NCI-H460 (cell line): ENCODE results near the gene STS. TPM values are rescaled to one million over a fixed set of nuclear protein-coding genes. Genes with fewer than 3 reads are reported as not detected.
"Not testable (repeated sequence)": the region's sequence is repeated elsewhere in the genome, so short reads cannot be mapped to it uniquely, and the experiment has no call there.

Experiments used
- DNase-seq: peaks from one replicate; pipeline ENCODE4 v3.0.0-alpha.2; 2016; ENCODE audit warnings: low read depth; ENCODE audit errors: extremely low read depth
- small RNA-seq, 2 experiments: library from RNA; depleted of rRNA; stranded (forward); fragments of <200 nt; gene quantifications; one replicate each; pipeline ENCODE3, GENCODE V24; 2014
- total RNA-seq: library from RNA; depleted of rRNA; stranded (reverse); fragments of >200 nt; shearing (Covaris generic); gene quantifications from 2 replicates; pipeline ENCODE4 v1.2.3, GENCODE V29; 2014; rRNA removed

STS gene
- total RNA-seq, 1 experiment from 2014 or later = 1.9 TPM

GRCh38 chrX:7170898-7171297 lies 23.4 kb downstream of the STS start:
- peak; percentile 35 for DNase-seq

- not testable (repeated sequence) for DNase-seq
Observed at GRCh38 chrX:7178859-7179258, 31.3 kb downstream of the STS start.

DNA sequence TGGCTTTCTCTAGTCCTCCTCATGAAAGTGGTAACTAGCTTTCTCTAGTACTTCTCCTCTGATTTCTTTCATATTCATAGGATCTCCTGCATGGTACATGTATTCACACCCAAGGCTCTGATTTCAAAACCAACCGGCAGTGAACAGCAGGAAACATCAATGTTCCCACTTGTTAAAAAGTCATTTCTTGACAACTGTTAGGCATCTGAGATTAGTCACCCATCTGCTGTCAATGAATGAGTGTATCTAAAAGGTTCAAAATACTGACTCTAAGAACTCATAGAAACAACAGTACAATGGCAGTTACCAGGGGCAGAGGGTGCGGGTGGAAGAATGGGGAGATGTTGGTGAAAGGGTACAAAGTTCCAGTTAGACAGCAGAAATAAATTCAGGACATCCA lies 31.9 kb downstream of the STS start:
- DNase-seq = no peak

- DNase-seq = no peak
Observed at GRCh38 chrX:7184816-7185215, 37.3 kb downstream of the STS start.

DNA sequence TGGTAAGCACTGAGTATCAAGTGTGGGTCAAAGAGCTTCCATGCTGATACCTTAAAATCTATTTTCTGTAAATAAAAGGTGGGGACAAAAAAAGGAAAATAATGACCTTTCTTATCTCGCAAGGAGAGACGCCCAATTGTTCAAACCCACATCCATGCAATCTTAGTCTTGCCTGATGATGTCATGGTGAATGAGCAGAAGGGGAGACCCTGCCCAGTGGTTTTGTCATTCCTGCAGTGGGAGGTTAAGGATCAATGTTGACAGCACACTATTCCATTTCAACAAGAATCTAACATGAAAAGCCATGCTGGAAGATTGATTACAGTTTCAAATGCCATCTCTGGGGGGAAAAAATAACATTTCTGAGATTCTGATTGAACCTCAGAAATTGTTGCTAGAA lies 41.2 kb downstream of the STS start:
- DNase-seq = no peak

DNA sequence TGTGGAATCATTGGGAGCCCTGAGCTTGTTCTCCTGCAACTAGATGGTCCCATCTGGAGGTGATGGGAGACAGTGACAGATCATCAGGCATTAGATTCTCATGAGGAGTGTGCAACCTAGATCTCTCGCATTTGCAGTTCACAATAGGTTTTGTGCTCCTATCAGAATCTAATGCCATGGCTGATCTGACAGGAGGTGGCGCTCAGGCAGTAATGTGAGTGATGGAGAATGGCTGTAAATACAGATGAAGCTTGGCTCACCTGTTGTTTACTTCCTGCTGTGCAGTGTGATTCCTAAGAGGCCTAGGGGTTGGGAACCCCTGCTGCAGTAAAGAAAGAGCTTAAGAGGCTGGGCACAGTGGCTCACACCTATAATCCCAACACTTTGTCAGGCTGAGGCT lies 42.6 kb downstream of the STS start:
- no peak for DNase-seq

- DNase-seq = no peak
Observed at GRCh38 chrX:7191681-7192110, 44.2 kb downstream of the STS start.

DNA sequence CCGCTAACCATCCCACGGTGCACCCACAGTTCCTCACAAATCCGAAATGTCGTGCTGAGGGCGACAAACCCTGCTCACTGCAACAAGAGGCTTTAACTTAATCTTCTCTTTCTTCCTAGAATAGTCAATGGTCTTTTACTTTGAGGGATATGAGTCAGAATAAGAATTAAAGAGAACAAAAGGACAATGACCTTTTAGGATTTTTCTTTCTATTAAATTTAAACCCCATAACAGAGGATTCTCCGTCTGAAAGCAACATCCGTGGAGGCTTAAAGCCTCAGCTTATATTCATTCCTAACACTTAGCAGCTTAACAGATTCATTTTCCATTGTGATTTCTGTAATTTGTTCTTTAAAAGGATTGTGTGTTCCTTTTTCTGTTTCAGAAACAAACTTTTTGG lies 45.4 kb downstream of the STS start:
- DNase-seq = no peak

DNA sequence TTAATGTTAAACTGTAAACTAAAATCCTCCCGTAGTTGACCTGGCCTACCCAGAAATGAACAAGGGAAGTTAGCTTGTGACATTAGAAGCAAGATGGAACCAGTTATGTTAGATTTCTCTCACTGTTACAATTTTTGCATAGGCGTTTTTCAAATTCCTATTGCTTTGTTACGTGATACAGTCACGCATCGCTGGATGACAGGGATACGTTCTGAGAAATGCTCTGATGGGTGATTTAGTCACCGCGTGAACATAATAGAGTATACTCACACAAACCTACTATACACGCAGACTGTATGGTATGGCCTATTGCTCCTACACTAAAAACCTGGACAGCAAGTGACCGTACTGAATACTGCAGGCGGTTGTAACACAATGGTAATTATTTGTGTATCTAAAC lies 47.1 kb downstream of the STS start:
- DNase-seq = no peak

Small RNA genes lying within 50 kb of the gene (small RNA-seq; reads per million reads assigned to genes)
- 0 to 0.76 reads per million in 2 experiments for gene MIR4767

Other genes with a start within 250 kb of the STS start
- gene PUDP, start 441 bp downstream of the STS start, total RNA-seq = 8.2 and 9.8 TPM in 2 replicates